HG03469 (cell line): ENCODE results near the gene TMEM165.
A peak's percentile ranks its signal among the peaks of the same experiment; 100 is the strongest.
"Not testable (repeated sequence)": the region's sequence is repeated elsewhere in the genome, so short reads cannot be mapped to it uniquely, and the experiment has no call there.

Experiments
- ATAC-seq: cut with Tn5 transposase; IDR thresholded peaks from one replicate; pipeline ENCODE4 v1.9.1; 2021; ENCODE audit warnings: mild to moderate bottlenecking, moderate library complexity, moderate number of reproducible peaks; ENCODE audit not compliant: unreplicated experiment

Gene TMEM165, protein sequence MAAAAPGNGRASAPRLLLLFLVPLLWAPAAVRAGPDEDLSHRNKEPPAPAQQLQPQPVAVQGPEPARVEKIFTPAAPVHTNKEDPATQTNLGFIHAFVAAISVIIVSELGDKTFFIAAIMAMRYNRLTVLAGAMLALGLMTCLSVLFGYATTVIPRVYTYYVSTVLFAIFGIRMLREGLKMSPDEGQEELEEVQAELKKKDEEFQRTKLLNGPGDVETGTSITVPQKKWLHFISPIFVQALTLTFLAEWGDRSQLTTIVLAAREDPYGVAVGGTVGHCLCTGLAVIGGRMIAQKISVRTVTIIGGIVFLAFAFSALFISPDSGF

DNA sequence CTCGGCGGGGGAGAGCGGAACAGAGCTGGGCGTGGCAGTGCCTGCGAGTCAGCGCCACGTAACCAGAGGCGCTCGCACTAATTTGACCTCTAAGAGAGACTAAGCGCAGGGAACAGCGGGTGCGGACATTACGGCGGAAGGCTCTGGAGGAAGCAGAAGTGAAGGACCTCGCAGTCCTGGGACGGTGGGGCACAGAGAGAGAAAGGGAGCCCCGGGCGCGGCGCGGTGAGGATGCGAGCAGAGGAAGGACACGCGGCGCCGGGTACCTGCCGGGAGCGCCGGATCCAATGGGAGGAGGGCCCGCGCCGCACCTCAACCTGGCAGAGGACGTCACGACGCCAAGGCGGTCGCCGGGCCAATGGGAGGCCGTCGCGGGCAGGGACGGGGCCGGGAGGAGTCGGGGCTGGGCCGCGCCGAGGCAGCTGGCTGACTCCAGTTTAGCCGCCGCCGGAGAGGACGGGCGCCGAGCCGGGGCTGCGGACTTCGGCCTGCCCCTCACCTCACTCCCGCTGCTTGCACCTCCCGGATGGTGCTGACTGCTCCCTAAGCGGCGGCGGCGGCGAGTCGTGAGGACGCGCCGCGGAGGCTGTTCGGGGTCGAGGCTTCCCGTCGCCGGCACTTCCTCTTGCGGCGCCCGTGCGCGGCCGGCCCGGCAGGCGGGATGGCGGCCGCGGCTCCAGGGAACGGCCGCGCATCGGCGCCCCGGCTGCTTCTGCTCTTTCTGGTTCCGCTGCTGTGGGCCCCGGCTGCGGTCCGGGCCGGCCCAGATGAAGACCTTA is at the start of gene TMEM165:
TSS of gene TMEM165 (plus strand) at position 429 of the 779 bp plus-strand sequence. CDS start at position 662, 233 bp downstream.
- peak; percentile 75 for ATAC-seq

DNA sequence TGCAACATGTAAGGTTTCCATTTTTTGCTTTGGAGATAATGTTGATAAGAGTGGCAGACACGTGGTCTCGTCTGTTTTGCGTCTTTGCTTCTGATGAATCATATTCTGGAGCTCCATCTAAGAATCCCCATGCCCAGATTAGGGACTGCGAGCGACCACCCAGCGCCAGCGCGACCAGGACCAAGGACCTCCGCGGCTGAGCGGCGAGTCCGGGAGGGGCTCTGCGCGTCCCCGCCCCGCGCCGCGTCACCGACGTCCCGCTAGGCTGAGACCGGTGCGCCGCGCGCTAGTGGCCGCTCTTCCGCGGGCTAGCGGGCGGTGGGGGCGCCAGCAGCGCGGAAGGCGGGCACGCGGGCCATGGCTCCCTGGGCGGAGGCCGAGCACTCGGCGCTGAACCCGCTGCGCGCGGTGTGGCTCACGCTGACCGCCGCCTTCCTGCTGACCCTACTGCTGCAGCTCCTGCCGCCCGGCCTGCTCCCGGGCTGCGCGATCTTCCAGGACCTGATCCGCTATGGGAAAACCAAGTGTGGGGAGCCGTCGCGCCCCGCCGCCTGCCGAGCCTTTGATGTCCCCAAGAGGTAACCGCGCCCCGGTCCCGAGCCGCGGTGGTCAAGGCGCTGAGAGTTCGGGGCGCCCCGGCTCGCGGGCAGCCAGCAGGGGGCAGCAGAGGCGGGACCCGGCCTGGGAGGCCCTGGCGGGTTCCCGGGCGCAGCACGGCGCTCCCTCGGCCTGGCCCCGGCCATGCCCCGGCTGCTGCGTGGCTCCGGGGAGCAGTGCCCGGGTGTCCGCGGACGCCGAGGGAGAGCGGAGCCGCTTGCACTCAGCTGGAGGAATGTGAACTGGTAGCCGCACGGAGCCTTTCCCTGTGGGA is 49.5 kb upstream of the TMEM165 start, which contains the start of gene SRD5A3:
TSS of gene SRD5A3 (plus strand) at position 263 of the 871 bp plus-strand sequence. CDS start at position 358, 95 bp downstream.
- ATAC-seq = peak; percentile 87

DNA sequence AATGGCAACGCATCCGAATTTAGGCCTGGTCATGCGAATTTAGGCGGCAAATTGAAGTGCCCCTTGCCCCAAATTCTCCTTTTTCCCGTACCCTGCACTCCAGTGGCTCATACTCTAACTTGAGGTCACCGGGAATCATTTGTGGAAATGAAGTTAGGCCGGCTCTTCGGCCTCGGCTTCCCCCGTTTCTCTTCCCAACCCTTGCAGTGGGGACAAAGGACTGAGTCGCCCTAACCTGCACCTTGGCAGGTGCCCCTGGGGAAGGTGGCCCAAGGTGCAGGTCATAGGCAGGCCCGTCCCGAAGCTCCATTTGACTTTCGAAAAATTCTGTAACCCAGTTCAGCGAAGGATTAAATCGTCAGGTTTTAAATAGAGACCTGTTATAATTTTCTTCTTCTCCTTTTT is 48.9 kb upstream of the TMEM165 start:
- no peak for ATAC-seq

DNA sequence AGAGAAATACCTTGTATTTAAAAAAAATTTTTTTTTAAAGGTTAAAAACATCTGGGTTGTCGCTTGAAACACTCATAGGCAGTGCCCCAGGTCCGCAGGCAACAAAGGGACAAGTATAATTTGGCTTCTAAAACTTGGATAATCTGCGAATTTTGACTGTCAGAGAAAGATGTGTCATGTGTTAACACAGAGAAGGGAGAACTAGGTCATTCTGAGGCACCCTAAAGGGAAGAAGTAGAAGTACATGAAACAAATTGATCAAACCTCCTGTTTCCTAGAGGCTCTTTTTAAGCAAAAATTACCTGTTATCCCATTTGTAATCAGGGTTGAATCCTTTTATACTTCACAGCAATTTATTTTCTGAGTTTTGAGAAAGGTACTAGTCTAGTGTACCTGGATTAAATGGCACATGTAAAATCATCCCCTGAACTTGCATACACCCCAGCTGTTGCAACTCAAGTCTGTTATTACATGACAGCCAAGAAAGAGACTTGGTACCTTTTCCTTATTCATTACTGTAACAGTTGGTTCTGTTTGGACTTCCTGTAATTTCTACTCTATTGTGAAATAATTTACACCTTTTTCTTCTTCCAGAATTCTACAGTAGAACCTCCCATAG is 48.0 kb upstream of the TMEM165 start:
- ATAC-seq = no peak

DNA sequence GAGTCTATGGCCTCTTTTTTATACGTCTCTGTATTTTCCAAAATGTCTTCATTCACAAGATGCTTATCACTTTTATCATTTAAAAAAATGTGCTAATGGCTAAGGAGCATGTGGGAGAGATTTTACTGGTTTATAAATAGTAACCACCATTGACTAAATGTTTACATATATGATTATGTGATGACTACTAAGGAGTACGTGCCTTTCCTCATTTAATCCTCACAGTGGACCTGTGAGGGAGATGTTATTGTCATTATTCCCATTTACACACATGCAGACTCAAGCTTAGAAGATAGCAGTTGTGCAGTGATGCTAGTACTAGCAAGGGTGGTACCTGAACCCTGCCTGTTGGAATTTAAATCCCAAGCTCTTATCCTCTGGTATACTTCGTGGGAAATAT is 47.3 kb upstream of the TMEM165 start:
- ATAC-seq = no peak

DNA sequence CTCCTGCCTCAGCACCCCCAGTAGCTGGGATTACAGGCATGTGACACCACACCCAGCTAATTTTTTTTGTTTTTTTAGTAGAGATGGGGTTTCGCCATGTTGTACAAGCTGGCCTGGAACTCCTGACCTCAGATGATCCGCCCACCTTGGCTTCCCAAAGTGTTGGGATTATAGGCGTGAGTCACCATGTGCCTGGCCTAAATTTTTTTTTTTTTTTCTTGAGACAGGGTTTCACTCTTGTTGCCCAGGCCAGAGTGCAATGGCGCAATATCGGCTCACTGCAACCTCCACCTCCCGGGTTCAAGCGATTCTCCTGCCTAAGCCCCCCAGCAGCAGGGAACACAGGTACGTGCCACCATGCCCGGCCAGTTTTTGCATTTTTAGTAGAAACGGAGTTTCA is 44.9 kb upstream of the TMEM165 start:
- ATAC-seq = not testable (repeated sequence)

DNA sequence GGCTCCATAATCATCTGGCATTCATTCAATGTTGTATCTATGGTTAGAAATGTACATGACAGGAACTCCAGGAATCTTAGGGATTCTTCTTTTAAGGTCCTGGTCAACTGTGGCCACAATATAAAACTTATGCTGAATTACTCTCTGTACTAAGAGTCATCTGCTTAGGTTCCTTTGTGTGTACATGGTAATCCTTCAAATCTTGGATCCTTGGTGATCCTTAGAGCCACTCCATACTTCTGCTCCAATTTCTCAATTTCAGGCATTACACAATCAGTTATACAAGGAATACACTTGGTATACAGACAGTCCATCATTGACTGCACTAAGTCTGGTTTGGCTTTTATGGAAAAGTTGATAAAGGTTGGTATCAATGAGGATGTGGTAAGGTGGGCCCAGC is 43.9 kb upstream of the TMEM165 start:
- ATAC-seq = no peak

DNA sequence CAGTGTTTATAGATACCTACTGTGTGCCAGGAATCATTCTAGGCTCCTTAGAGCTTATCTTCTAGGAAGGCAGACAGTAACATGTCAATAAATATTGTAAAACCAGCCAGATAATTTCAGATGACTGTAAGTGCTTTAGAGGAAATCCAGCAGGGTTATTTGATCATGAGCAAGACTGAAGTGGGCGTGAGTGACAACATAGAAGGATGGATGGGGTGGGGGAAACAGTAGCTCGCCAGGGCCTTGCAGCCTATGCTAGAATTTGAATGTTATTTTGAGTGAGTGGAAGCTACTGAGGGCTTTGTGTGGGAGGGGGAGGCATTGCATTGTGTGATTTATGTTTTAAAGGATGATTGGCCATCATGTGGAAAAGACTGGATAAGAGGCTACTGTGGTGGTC is 43.0 kb upstream of the TMEM165 start:
- no peak for ATAC-seq

DNA sequence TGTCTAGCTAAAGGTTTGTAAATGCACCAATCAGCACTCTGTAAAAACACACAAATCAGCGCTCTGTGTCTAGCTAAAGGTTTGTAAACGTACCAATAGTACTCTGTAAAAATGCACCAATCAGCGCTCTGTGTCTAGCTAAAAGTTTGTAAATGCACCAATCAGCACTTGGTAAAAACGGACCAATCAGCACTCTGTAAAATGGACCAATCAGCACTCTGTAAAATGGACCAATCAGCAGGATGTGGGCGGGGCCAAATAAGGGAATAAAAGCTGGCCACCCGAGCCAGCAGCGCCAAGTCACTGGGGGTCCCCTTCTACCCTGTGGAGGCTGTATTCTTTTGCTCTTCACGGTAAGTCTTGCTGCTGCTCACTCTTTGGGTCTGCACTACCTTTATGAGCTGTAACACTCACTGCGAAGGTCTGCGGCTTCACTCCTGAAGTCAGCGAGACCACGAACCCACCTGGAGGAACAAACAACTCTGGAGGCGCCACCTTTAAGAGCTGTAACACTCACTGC is 42.5 kb upstream of the TMEM165 start:
- ATAC-seq = not testable (repeated sequence)

DNA sequence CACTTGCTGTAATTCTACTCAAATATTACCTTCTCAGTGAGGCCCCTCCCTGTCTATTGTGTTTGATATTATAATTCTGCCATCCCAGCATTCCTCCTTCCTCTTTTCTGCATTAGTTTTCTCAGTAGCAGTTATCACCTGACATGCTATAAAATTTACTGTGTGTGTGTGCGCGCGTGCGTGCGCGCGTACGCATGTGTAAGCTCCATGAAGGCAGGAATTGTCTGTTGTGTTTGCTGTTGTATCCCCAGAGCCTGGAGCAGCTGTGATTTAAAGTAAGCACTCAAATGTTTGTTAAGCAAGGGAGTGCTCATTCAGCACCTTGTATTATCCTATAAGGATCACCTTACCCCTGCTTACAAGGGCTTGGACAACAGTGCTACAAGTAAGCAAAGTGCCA is 41.1 kb upstream of the TMEM165 start:
- no peak for ATAC-seq

DNA sequence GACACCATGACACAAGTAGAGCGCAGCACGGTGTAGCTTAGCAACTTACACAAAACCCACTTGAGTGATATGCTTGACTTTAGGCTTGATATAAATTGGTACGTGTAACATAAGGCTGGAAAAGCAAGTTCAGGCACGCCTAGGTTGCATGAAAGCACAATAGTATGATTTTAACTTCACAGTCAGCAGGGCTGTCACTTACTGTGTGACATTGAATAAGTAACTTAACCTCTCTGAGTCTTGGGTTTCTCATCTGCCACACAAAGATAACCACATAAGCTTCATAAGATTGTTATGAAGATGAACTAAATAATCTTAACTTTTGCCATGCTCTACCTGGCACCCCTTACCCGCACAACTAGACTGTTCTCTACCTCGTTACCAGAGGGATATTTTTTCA is 40.2 kb upstream of the TMEM165 start:
- no peak for ATAC-seq

DNA sequence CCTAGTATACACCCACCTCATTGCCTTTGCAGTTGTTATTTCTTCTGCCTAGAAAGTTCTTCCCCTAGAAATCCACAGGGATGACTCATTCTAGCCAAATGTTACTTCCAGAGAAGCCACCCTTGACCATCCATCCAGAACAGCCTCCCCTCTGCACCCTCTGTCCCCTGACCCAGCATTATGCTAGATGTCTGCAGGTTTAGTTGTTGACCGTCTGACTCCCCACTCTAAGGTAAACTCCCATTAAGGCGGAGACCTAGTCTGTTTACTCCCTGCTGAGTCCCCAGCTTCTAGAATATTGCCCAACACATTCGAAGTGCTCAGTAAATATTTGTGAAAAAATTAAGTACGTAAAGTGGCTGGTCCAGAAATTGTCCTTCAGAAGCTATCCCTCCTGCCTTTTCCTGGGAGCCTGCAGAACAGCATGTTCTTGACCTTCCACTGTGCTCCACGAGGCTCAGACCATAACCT is 38.7 kb upstream of the TMEM165 start:
- no peak for ATAC-seq

DNA sequence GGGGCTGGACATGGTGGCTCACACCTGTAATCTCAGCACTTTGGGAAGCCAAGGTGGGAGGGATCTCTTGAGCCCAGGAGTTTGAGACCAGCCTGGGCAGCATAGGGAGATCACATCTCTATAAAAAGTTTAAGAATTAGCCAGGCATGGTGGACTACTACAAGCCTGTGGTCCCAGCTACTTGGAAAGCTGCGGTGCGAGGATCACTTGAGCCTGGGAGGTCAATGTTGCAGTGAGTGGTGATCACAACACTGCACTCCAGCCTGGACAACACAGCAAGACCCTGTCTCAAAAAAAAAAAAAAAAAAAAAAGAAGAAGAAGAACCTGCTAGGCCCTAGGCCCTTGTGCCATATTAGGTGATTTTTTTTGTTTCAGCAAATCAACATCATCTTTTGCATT is 37.5 kb upstream of the TMEM165 start:
- no peak for ATAC-seq

DNA sequence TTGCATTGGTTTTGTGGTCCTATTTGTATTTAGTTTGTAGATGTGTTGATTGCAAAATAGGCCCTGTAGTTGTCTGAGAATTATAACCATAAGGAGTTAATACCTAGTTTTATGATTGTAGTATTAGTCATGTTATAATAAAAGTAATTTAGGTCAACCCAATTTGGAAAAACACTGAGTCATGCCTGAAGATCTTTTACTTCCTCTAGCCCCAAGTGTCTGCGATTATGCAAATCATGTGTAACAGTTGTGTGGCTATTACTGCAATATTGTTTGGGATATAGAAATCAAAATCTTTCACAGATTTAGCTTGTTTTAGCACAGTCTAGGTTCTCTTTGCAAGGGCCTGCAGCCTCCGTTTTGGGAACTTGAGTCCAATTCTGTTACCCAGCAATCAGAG is 37.1 kb upstream of the TMEM165 start:
- ATAC-seq = peak; percentile 89

DNA sequence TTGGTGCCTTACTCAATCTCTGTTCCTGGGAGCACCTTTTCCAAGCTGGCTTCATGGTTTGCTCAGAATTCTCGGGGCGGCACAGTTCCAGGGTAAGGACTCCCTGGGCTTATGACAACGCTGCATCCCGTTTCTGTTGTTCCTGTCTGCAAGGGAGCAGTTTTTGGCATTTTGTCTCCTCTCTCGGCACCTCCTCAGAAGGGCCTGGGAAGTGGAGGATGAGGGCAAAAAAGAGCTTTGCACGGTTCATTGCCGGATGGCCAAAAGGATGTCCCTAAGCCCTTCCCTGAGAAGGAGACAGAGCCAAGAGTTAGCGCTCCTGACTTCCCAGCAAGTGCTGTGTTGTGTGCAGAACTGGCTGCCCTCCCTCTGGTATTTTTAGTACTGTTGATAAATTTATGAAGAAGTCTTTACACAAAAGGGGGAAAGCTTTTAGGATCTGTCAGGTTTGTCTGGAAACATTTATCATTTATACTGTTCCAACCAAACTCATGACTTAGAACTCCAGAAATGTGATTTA is 36.3 kb upstream of the TMEM165 start:
- ATAC-seq = no peak

DNA sequence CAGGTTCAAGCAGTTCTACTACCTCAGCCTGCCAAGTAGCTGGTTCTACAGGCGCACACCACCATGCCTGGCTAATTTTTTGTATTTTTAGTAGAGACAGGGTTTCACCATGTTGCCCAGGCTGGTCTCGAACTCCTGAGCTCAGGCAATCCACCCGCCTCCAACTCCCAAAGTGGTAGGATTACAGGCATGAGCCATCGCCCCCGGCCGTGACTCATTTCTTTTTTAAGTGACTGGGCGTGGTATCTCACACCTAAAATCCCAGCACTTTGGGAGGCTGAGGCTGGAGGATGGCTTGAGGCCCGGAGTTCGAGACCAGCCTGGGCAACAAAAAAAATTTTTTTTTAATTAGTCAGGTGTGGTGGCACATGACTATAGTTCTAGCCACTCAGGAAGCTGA is 32.8 kb upstream of the TMEM165 start:
- not testable (repeated sequence) for ATAC-seq

DNA sequence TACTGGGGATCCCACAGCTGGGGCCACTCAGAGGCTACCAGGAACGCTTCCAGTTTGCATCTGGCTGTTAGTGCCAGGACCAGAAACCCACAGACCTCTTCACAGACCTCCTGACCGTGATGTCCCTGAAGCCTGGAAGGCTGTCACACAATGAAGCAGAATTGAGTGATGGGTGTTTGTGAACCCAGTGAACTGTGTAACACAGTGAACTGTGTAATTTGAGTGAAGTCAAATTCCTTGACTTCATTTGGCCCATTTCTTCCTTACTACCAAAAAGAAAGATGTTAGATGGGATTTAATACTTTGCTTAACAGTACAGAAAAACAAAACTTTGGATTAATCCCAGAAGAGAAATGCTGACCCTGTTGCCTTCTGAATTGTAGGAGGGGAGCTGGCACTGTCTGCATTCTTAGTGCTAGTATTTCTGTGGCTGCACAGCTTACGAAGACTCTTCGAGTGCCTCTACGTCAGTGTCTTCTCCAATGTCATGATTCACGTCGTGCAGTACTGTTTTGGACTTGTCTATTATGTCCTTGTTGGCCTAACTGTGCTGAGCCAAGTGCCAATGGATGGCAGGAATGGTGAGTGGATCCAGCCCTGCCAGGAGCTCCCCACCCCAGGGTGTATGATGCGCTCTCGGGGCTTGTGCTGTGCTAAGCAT is 31.9 kb upstream of the TMEM165 start:
- ATAC-seq = no peak

DNA sequence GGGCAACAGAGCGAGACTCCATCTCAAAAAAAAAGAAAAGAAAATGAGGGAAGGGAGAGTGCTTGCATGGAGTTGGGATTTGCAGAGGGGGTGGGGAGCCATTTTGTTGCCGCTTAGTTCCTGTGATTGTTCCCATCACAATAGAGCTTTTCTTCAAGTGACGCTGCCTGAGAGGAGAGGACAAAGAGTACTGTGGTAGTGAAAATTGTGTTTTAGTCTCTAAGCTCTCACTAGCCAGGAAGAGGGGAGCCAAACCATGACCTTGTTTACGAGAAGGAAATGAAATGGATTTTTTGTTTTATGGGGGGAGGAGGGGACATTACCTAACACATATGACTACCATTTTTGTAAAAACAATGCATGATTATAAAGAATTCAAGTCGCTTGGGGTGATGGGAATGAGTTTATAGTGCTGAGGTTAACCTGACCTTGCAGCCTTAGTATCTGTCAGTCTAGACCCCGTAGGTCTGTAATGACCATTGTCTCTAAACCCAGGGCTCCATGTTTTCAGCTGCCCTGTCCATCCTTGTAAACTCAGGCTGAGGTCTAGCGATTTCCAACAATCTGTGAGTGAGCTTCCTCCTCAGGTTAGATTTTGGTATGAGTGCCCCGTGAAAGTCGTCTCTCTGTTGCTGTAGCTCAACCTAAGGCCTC is 30.9 kb upstream of the TMEM165 start:
- ATAC-seq = no peak

DNA sequence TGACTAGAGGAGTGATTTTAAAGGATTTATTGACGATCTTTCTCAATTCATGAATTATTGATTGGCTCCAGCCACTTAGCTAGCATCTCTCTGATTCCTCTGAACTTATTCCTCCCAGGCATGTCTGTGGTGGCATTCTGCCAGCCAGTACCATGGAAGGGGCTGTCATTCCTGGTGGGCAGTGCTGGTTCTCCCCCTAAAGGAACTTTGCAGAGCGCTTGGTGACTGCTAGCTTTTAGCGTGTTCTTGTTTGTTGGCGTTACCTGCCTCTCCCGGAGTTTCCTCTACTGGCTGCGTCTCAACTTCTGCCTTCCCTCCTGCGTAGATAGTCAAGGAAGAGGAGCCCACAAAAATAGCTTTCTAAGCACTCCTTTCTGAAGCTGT is 30.4 kb upstream of the TMEM165 start:
- ATAC-seq = no peak
